Hematopoietic multipotent progenitor cell treated with erythropoietin and hydrocortisone succinate and interleukin-3 and kit ligand, for 6 days (in vitro differentiated cells): Measurements from ENCODE around the gene OXER1.
"Not testable (repeated sequence)": the region's sequence is repeated elsewhere in the genome, so short reads cannot be mapped to it uniquely, and the experiment has no call there.

ENCODE experiments used
- DNase-seq: peaks from one replicate; pipeline ENCODE4 v3.0.0-alpha.2; 2015

The OXER1 gene

GRCh38 chr2:42747422-42747821, 16.5 kb downstream of the OXER1 start:
- DNase-seq = no peak

- no peak for DNase-seq
These were observed 19.3 kb downstream of the OXER1 start for GRCh38 chr2:42744545-42745082.

GRCh38 chr2:42743659-42743990, 20.3 kb downstream of the OXER1 start:
- DNase-seq = no peak

GRCh38 chr2:42742740-42743658, 20.9 kb downstream of the OXER1 start:
- DNase-seq = no peak

GRCh38 chr2:42741140-42741539, 22.8 kb downstream of the OXER1 start:
- no peak for DNase-seq

GRCh38 chr2:42736598-42737322, 27.2 kb downstream of the OXER1 start:
- no peak for DNase-seq

- no peak for DNase-seq
These were observed 30.1 kb downstream of the OXER1 start for GRCh38 chr2:42733852-42734251.

- not testable (repeated sequence) for DNase-seq
These were observed 32.6 kb downstream of the OXER1 start for GRCh38 chr2:42731316-42731715.

- no peak for DNase-seq
These were observed 37.3 kb downstream of the OXER1 start for GRCh38 chr2:42726680-42727079.

- peak; percentile 30 for DNase-seq
These were observed 38.3 kb downstream of the OXER1 start for GRCh38 chr2:42725657-42726056.

GRCh38 chr2:42724886-42725285, 39.0 kb downstream of the OXER1 start:
- no peak for DNase-seq

GRCh38 chr2:42723465-42723864, 40.5 kb downstream of the OXER1 start:
- DNase-seq = no peak

- DNase-seq = peak; percentile 79
These were observed 41.4 kb downstream of the OXER1 start for GRCh38 chr2:42722320-42723190.

GRCh38 chr2:42721898-42722297, 42.0 kb downstream of the OXER1 start:
- no peak for DNase-seq

GRCh38 chr2:42714686-42715085, 49.2 kb downstream of the OXER1 start:
- DNase-seq = no peak

GRCh38 chr2:42713920-42714319, 50.0 kb downstream of the OXER1 start:
- DNase-seq = no peak

GRCh38 chr2:42712934-42713333, 51.0 kb downstream of the OXER1 start:
- no peak for DNase-seq
